NCI-H2081 treated with DMSO at 0.1 percent for 48 hours (cell line): ENCODE data around the gene GNLY.
A peak's percentile ranks its signal among the peaks of the same experiment; 100 is the strongest.

ENCODE experiments used
- DNase-seq: peaks from one replicate; lab custom pipeline; 2025; lab: John Stamatoyannopoulos, UW

The GNLY gene

DNA sequence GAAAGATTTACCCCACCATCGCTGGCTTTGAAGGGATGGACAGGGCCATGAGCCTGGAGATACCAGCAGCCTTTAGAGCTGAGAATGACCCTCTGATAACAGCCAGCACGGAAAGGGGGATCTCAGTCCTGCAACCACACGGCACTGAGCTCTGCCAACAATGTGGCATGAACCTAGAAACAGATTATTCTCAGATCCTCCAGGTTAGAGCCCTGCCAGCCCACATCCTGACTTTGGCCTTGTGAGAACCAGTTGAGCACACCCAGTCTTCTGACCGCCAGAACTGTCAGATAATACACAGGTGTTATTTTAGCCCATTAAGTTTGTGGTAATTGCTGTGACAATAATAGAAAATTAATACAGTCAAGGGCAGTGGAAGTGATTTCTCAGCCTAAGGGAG, 9.4 kb upstream of the GNLY start:
- DNase-seq, result peak; percentile 23

DNA sequence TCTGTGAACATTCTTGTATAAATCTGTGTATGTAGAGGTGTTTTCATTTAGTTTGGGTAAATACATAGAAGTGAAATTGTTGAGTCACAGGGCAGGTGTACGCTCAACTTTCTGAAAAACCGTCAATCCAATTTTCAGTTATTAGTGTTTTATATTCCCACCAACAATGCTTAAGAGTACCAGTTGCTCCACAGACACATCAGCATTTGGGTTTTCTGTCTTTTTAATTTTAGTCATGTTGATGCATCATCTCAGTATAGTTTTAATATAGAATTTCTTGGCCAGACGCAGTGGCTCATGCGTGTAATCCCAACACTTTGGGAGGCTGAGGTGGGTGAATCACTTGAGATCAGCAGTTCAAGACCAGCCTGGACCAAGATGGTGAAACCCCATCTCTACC, 3.2 kb upstream of the GNLY start:
- DNase-seq, result no peak

DNA sequence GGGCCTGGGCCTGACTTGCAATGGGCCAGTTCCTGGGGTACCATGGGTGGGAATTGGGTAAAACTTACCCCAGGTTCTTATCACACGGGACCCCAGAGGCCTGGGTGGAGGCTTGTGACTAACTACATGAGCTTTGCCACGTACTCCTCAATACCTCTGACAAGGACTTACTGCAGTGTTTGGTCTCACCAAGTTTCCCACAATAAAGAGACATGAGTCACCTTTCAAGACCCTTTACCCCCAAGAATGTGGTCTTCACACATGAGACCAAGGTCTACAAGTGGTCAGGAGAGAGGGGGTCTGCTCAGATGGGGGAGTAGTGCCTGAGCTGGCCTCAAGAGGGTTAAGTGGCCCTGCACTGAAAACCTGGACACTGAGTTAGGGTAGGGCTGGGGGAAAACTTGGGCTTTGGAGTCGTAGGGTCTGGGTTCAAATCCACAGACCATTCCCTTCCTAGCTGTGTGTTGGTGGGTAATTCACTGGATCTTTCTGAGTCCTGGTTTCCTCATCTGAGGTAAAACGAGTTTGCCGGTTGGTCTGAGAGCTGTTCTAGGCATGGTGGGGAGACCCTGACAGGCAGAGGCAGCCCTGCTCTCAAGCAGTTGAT, 2.0 kb upstream of the GNLY start:
- DNase-seq, result no peak

DNA sequence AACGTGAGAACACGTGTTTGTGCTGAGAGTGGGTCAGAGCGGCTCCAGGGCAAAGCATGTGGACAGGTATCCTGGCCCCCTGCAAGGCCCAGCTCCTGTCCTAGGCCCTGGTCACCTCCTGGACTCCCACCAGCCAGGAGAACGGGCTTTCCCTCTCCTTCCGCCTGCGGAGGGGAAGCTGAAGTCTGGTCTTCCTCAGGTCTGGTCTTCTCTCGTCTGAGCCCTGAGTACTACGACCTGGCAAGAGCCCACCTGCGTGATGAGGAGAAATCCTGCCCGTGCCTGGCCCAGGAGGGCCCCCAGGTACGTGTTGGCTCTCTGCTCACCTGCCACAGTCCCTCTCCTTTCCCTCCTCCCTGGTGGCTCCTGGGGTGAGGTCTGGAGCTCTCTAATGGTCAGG, 963 bp downstream of the GNLY start:
- DNase-seq, result no peak

DNA sequence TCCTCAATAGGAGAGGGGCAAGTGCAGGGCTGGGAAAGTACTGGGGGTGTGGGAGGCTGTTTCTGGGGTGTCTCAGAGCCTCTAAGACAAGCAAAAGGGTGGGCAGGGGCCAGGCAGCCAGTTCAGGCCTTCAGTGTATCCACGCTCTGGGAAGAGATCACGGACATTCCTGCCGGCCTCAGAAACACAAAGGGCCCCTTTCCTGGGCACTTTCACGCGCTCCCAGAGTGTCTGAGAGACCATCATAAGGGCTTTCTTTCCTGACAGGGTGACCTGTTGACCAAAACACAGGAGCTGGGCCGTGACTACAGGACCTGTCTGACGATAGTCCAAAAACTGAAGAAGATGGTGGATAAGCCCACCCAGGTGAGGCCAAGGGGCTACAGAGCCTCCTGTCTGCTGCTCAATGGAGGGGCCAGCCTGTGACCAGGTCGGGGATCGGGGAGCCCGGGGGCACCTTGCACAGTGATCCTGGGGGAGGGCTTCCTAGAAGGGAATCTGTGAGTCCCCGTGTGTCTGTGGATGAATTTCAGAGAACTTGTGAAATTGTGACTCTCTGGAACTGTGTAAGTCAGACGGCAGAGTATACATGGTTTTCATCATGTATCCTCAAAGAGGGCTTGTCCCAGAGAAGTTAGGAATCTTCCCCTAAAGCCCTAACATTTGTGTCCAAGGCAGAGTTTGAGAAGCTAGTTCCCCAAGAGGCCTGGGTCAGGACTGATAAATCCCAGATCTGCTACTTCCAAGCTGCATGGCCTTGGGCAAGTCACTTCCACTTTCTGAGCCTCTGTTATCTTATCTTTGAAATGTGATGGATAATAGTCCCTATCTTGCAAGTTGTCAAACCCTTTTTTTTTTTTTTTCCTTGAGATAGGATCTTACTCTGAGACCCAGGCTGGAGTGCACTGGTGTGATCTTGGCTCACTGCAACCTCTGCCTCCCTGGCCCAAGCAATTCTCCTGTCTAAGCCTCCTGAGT, 1.8 kb downstream of the GNLY start:
- no peak for DNase-seq

DNA sequence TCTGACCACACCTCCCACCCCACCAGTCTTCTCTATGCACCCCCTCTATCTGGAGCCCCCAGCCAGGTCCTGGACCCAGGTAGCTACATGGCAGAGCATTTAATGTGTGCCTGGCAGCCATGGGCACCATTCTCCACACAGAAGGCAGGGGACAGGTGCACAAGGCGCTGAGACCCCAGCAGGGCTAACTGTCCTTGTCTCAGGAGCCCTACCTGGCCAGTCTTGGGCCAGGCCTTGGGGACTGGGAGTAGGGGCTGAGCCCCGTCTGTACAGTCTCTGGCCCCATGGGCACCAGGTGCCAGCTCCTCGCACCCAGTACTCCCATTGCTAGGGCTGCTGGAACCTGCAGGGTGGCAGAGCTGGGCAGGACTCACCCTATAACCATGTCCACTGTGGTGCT, 2.9 kb downstream of the GNLY start:
- DNase-seq, result no peak

DNA sequence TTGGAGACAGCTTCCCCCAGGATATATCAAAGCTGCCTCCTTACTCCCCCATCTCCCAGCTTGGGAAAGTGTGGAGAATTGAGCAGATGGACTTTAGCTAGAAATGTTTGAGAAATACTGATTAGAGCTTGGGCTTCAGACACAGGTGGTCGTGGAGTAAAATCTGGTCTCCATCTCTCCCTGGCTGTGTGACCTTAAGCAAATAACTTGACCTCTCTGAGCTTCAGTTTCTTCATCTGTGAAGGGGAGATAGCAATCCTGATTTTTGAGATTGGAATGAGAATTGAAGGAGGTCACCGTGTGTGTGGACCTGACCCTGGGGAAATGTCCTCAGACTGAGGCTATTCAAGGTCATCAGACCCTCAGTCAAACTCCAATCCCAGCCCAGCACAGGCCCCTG, 3.6 kb downstream of the GNLY start:
- DNase-seq, result no peak

DNA sequence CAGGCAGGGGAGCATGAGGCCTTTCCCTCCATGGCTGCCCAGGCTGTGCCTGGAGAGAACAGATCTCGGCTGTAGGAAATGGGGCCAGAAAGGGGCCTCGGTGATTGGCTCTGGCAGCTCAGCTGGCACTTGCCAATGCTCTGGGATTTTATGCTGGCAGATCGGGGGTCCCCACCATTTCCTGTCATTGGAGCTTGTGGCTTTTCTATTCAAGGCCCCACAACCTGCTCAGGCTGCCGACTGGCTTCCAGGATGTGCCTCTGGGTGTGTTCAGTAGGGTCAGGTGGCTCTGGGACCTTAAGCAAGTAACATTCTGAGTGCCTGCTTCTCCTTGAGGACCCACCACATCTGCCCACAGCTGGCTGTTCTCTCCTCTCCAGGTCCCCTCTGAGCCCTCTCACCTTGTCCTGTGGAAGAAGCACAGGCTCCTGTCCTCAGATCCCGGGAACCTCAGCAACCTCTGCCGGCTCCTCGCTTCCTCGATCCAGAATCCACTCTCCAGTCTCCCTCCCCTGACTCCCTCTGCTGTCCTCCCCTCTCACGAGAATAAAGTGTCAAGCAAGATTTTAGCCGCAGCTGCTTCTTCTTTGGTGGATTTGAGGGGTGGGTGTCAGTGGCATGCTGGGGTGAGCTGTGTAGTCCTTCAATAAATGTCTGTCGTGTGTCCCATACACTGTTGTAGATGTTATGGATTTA, 4.2 kb downstream of the GNLY start:
- DNase-seq, result no peak

DNA sequence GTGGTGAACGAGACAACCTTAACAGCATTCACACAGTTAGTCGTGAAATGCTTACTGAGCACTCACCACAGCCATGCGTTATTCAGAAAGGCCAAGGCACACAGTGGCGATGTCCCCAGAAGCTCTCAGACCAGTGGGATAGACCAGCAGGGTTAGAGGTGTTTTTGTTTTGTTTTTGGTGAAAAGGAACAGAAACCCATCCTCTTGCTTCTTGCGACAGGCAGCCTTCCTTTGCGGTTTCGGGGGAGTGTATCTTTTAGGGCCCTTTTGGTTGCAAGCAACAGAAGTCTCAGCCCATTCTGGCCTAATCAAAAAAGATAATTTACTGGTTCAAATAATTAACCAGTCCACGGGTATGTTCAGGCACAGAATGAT, 4.7 kb downstream of the GNLY start:
- DNase-seq, result no peak

DNA sequence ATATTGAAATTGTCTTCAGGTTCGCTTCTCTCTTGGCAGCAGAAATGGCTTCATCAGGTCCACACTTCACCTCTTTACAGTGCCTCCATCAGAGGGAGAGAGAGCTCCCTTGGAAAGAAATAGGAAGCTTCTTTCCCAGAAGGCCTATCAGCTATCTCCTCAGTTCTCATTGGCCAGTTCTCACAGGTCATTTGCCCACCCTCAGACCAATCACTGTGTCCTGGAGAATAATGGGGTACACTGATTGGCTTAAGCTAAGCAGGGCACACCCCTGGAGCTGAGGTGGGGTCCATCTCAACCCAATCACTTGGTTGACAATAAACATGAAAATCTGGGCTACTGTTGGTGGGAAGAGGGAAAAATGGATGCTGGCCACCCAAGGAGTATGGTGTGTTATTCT, 5.2 kb downstream of the GNLY start:
- no peak for DNase-seq

DNA sequence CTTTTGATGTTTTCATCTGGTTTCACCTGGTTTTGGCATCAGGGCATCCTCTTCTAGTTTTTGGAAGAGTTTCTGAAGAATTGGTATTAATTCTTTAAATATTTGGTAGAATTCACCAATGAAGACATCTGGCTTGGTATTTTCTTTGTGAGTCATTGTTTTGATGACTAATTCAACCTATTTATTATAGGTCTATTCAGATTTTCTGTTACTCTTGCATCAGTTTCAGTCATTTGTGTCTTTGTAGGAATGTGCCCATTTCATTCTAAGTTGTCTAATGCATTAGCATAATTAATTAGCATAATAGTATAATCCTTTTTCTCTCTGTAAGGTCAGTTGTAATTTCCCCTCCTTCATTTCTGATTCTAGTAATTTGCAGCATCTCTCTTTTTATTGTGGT, 8.0 kb downstream of the GNLY start:
- DNase-seq, result no peak

DNA sequence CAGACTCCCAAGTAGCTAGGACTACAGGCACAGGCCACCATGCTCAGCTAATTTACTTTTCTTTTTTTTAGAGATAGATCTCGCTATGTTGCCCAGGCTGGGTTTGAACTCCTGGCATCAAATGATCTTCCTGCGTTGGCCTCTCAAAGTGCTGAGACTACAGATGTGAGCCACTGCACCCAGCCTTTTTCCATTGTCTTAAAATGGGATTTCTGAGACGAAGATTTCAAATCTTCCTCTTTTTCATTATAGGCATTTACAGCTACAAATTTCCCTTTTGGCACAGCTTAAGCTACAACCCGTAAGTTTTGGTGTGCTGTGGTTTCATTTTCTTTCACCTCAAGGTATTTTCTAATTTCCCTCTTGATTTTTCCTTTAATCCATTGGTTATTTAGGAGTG, 8.6 kb downstream of the GNLY start:
- DNase-seq, result no peak

DNA sequence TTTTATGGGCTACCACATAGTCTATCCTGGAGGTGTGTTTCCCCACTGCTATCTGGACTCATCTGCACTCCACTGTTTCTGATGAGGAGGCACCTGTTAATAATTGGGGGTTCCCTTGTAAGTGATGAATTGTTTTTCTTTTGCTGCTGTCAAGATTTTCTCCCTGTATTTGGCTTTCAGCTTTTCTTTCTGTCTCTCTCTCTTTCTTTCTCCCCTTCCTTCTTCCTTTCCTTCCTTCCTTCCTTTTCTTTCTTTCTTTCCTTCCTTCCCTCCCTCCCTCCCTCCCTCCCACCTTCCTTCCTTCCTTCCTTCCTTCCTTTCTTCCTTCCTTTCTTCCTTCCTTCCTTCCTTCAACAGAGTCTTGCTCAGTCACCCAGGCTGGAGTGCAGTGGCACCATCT, 9.2 kb downstream of the GNLY start:
- no peak for DNase-seq

DNA sequence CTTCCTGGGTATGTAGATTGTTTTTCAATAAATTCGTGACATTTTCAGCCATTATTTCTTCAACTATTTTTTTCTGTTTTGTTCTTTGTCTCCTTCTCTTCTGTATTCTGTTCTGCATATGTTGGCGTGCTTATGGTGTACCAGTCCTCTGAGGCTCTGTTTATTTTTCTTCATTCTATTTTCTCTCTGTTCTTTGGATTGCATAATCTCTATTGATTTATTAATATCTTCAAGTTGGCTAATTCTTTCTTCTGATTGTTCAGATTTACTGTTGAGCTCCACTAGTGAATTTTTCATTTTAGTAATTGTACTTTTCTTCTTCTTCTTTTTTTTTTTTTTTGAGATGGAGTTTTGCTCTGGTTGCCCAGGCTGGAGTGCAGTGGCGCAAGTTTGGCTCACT, 9.9 kb downstream of the GNLY start:
- DNase-seq, result no peak

DNA sequence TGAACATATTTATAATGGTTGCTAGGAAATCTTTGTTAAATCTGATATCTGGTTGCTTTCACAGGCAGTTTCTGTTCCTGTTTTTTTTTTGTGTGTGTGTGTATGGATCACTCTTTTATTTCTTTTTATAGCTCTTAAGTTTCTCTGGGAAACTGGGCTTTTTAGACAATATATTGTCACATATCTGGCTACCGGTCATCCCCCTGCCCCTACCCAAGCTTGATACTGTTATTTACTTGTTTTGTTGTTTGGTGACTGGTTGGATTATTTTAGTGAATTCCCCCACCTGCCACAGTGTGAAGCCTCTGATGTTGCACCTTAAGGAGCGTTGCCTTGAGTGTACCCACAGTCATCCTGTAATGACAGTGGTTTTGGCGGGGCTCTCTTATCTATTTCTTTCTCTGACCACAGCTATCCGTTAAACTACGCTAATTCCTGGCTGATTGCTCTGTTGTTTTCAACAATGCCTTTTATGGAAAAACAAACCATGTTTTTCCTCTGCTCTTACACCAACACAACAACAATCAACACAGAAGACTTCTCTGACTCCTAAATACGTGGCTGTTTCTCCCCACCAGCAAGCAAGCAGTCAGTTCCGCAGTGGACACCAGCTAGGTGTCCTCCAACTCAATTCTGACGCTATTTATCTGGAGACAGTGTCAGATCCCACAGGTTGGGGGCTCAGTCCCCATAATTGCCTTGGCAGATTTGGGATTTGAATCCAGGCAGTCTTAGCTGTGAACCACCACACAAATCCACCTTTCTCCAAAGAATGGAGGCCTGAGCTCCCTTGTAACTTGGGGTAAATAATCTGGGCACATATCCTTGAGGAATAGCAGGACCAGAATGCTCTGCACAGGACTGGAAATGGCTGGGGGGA, 10.9 kb downstream of the GNLY start:
- no peak for DNase-seq

DNA sequence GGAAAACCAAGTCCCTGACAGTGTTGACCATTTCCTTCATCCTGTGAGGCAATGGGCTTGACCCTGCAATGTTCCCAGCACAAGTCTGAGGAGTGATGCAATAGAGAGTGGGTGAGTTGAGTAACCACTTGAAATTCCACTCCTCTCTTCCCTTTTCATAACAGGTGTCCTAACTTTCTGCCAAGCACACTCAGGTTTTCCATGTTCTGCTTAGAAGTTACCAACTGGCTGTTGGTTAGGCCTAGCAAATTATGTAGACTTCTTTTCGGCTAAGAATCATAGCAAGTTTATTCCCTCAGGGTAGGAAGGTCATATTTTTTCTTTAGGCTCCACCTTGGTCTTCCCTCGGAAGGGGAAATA, 11.5 kb downstream of the GNLY start:
- no peak for DNase-seq

DNA sequence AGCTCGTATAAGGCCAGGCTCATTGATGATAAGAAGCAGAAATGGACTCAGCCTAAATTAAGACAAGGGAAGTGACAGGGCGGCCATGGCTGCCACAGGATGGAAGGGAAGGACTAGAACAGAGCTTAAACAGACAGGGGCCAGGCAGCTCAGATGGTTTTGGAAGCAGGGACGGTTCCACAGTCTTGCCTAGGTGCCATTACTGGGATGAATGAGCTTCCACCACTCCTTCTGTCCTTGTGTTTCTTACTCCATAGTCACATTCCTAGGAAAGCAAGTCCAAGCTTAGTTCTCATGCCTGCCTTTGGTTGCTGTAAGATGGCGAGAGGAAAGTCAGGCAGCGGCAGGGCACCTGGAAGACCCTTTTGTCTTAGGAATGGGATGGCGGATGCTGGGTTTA, 11.9 kb downstream of the GNLY start:
- DNase-seq, result no peak

DNA sequence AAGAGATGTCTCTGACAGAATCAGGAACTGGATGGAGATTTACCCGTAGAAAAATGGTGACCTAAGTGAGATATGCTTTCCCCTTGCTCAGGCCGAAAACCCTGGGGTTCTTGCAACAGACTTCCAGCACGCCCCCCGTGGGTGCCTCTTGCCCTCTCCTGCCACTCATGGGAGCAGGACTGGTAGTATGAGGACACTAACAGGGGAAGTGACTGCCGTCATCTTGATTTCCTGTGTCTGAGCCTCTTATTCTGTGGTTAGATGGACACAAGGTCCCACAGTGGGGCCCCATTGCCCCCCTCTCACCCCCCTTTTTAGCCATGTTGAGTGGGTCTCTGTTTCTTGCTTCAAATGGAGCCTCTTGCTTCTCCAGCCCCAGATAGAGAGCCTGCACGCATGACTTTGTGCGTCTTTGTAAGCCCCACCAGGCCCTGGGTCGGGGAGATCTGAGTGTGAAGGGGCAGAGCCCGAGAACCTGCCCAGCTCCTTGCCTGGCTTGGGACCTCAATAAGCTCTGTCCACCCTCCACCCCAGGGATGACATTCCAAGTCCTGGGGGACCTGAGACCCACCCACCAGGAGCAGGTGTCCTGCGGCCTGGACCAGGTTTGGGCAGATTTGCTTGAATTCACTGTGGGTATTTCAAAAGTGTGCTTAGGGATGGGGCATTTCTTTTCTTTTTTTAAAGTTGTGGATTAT, 12.6 kb downstream of the GNLY start:
- no peak for DNase-seq

DNA sequence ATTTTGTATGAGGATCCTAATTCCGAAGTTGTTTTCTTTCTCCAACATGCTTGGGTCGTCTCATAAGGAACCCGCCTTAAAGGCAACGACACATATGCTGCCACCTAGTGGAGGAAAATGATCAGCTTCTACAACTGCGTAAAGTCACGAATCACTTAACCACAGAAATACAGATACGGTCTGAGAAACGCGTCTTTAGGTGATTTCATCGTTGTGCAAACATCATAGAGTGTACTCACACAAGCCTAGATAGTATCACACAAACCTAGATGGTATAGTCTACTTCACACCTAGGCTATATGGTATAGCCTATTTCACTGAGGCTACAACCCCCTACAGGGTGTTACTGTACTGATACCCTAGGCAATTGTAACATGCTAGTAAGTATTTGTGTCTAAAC, 13.1 kb downstream of the GNLY start:
- DNase-seq, result peak; percentile 60

DNA sequence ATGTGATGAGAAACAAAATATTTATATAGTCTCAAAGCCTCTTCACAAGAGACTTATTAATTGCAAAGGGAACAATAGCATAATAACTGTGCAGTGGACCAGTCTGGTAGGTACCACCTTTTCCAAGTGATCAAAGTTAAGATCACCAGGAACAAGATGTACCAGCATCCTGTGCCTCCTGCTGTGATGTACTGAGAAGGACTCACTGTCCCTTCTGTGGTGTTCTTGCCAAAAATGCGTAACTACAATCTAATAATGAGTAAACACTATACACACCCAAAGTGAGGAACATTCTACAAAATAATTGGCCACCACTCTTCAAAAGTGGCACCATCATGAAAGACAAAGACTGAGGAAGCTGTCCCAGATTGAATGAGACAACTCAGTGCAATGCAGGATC, 14.5 kb downstream of the GNLY start:
- DNase-seq, result no peak

DNA sequence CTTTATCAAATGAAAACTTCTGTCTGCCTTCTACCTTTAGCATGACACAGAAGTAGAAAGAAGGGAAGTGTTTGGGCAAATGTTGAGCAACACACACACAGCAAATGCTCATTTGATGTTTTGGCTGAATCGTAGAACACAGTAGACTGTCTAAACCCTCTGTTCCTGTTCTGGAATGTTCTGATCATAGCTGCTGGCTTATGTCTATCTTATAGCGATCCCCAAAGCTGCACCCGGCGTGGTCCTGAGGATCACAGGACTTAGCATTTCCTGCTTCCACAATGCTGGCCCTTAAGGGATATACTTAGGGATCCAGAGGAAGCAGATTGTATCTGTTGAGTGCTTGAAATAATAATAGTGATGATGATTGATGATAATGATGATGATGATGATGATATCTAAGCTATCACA, 15.2 kb downstream of the GNLY start:
- DNase-seq, result no peak
